Keratinocyte (primary cell): Measurements from ENCODE around the gene CHST7. TPM values are rescaled to one million over a fixed set of nuclear protein-coding genes. Genes with fewer than 3 reads are reported as not detected.

Source experiments
- DNase-seq: peaks from one replicate; pipeline ENCODE4 v3.0.0-alpha.2; 2011; ENCODE audit warnings: low read depth, missing footprints, low spot score
- FAIRE-seq: peaks from 2 replicates; lab custom pipeline; 2011; peaks lifted over from hg19 to GRCh38; lab: Jason Lieb, UNC
- H2AFZ ChIP-seq: 2 replicates; pipeline ENCODE4 v1.6.0; 2012; ENCODE audit warnings: low read length, control low read depth, inconsistent platforms; ENCODE audit not compliant: control insufficient read depth
- H3K27ac ChIP-seq: 2 replicates; pipeline ENCODE4 v1.5.1; 2011; ENCODE audit warnings: low read length; ENCODE audit not compliant: control insufficient read depth, insufficient read depth
- H3K27me3 ChIP-seq: 3 replicates; pipeline ENCODE4 v1.6.0; 2011; ENCODE audit warnings: low read length; ENCODE audit not compliant: control insufficient read depth, insufficient read depth; ENCODE audit errors: extremely low read depth
- H3K36me3 ChIP-seq, 2 experiments: 2 replicates in 1 of 2; 3 replicates in 1 of 2; pipeline ENCODE4 v1.5.1; 2011; ENCODE audit warnings: low read length in 2 of 2, mild to moderate bottlenecking in 1 of 2; ENCODE audit not compliant: control insufficient read depth in 2 of 2, insufficient read depth in 2 of 2; ENCODE audit errors: extremely low read depth in 1 of 2
- H3K4me1 ChIP-seq: 3 replicates; pipeline ENCODE4 v1.5.1; 2011; ENCODE audit warnings: low read length; ENCODE audit not compliant: control insufficient read depth, insufficient read depth; ENCODE audit errors: extremely low read depth
- H3K4me2 ChIP-seq: 3 replicates; pipeline ENCODE4 v1.6.0; 2011; ENCODE audit warnings: low read depth, low read length; ENCODE audit not compliant: control insufficient read depth, insufficient read depth; ENCODE audit errors: extremely low read depth
- H3K4me3 ChIP-seq, 3 experiments: fragments of 200-600 bp in 1 of 3; sonication (generic) in 1 of 3; 2 replicates in 2 of 3; 3 replicates in 1 of 3; pipeline ENCODE4 v1.5.1; 2011 to 2016; ENCODE audit warnings: low read length in 3 of 3, mild to moderate bottlenecking in 3 of 3, control low read depth in 2 of 3, inconsistent platforms in 1 of 3, low read depth in 1 of 3, mixed read lengths in 1 of 3, mixed run types in 1 of 3, moderate library complexity in 1 of 3; ENCODE audit not compliant: control insufficient read depth in 2 of 3, insufficient read depth in 2 of 3; ENCODE audit errors: extremely low read depth in 1 of 3
- H3K79me2 ChIP-seq: 2 replicates; pipeline ENCODE4 v1.6.0; 2012; ENCODE audit warnings: low read length; ENCODE audit not compliant: control insufficient read depth, insufficient read depth
- H3K9ac ChIP-seq: 3 replicates; pipeline ENCODE4 v1.6.0; 2011; ENCODE audit warnings: low read length; ENCODE audit not compliant: control insufficient read depth, insufficient read depth; ENCODE audit errors: extremely low read depth
- H3K9me1 ChIP-seq: 3 replicates; pipeline ENCODE4 v1.6.0; 2011; ENCODE audit warnings: low read length; ENCODE audit not compliant: control insufficient read depth, insufficient read depth; ENCODE audit errors: extremely low read depth
- H3K9me3 ChIP-seq: 2 replicates; pipeline ENCODE4 v1.5.1; 2012; ENCODE audit warnings: low read depth, low read length; ENCODE audit not compliant: control insufficient read depth
- H4K20me1 ChIP-seq: 3 replicates; pipeline ENCODE4 v1.6.0; 2011; ENCODE audit warnings: low read length; ENCODE audit not compliant: control insufficient read depth, insufficient read depth; ENCODE audit errors: extremely low read depth
- CTCF ChIP-seq, 3 experiments: IDR thresholded peaks in 1 of 3; conservative IDR thresholded peaks in 1 of 3; optimal IDR thresholded peaks in 1 of 3; 2 replicates in 2 of 3; 3 replicates in 1 of 3; pipeline versions ENCODE3 to v1.5.1; 2011; ENCODE audit warnings: low read length in 3 of 3, mild to moderate bottlenecking in 3 of 3, moderate library complexity in 2 of 3, control low read depth in 1 of 3, inconsistent platforms in 1 of 3; ENCODE audit not compliant: insufficient read depth in 2 of 3; ENCODE audit errors: extremely low read depth in 1 of 3
- EZH2 ChIP-seq: IDR thresholded peaks from one replicate; pipeline ENCODE4 v1.6.1; 2012; ENCODE audit warnings: inconsistent platforms, mild to moderate bottlenecking, low read length, moderate library complexity
- dilution Hi-C: fragments of 300-500 bp; cut with MboI; formaldehyde crosslinking; loops from one replicate; pipeline ENCODE4 v1.7.0; 2020; ENCODE audit warnings: low sequenced_read_pairs; ENCODE audit not compliant: extremely low pct_ligation_motif_present
- polyA plus RNA-seq, 5 experiments: library from polyadenylated mRNA; depleted of rRNA in 3 of 5; stranded (reverse) in 3 of 5; stranded (forward) in 1 of 5; unstranded in 1 of 5; fragments of >200 nt; gene quantifications; 1 replicate in 1 of 5; 2 replicates in 3 of 5; 3 replicates in 1 of 5; pipeline versions ENCODE4 v1.2.1 to v1.2.3, GENCODE V29; 2011 to 2012; ENCODE audit warnings: missing spikeins in 2 of 5, low read depth in 1 of 5, low replicate concordance in 1 of 5

Gene CHST7
- polyA plus RNA-seq, 1 donor (not counting 4 experiments of a cell fraction or from before 2014, with no cell fraction given), result 0.39 TPM

- no peak overlapping the region for H2AFZ ChIP-seq
- no peaks in the 10 kb centered on the region for H3K9me3 ChIP-seq
- H3K27me3 ChIP-seq, result no peaks in the 10 kb centered on the region
- peaks cover 7% of the 10 kb centered on the region for H3K4me1 ChIP-seq
- TF ChIP-seq CTCF (optimal IDR thresholded peaks at IDR 0.05 in 1 of 3, IDR thresholded peaks at IDR 0.05 in 1 of 3, conservative IDR thresholded peaks at IDR 0.05 in 1 of 3; ENCODE audit: extremely low read depth in 1 of 3, insufficient read depth in 2 of 3, low read length in 3 of 3) (no peak), EZH2 (no peak)
- no peaks in the 10 kb centered on the region for H3K36me3 ChIP-seq
- H3K9me1 ChIP-seq, result no peaks in the 10 kb centered on the region
- no peak overlapping the region for H3K4me3 ChIP-seq
- H4K20me1 ChIP-seq, result no peaks in the 10 kb centered on the region
- DNase-seq (no peak), FAIRE-seq (no peak)
- H3K9ac ChIP-seq, result no peak overlapping the region
- H3K79me2 ChIP-seq, result no peaks in the 10 kb centered on the region
- no peak overlapping the region for H3K27ac ChIP-seq
- dilution Hi-C loops, result no loop called here
- no peak overlapping the region for H3K4me2 ChIP-seq
Measured at GRCh38 chrX:46576458-46576857, 2.9 kb downstream of the CHST7 start.

- TF ChIP-seq CTCF (optimal IDR thresholded peaks at IDR 0.05 in 1 of 3, IDR thresholded peaks at IDR 0.05 in 1 of 3, conservative IDR thresholded peaks at IDR 0.05 in 1 of 3; ENCODE audit: extremely low read depth in 1 of 3, insufficient read depth in 2 of 3, low read length in 3 of 3) (no peak), EZH2 (no peak)
- Histone ChIP-seq H3K27me3 (no peaks in the 10 kb centered on the region), H3K4me1 (peaks cover 13% of the 10 kb centered on the region), H3K9ac (no peak overlapping the region), H3K9me3 (no peaks in the 10 kb centered on the region), H3K4me2 (no peak overlapping the region), H3K4me3 (no peak overlapping the region), H2AFZ (no peak overlapping the region), H3K79me2 (no peaks in the 10 kb centered on the region), H3K27ac (no peak overlapping the region), H3K36me3 (no peaks in the 10 kb centered on the region), H3K9me1 (no peaks in the 10 kb centered on the region), H4K20me1 (no peaks in the 10 kb centered on the region)
- FAIRE-seq (no peak), DNase-seq (no peak)
- dilution Hi-C loops, result no loop called here
Measured at GRCh38 chrX:46577221-46578005, 3.8 kb downstream of the CHST7 start.
